K562 (cell line): ENCODE data around the gene FREM1.

Experiments used
- CTCF ChIP-seq, 3 experiments: IDR thresholded peaks in 2 of 3; conservative IDR thresholded peaks in 1 of 3; 2 replicates each; pipeline ENCODE4 v1.5.1; 2011 to 2012; ENCODE audit warnings: low read length in 3 of 3, mild to moderate bottlenecking in 3 of 3, control low read depth in 2 of 3, improper control_type of control experiment in 1 of 3, inconsistent platforms in 1 of 3, low read depth in 1 of 3, mixed read lengths in 1 of 3, moderate library complexity in 1 of 3; ENCODE audit not compliant: insufficient read depth in 2 of 3
- GABPA ChIP-seq: fragments of 200-800 bp; sonication (Bioruptor generic); conservative IDR thresholded peaks from 2 replicates; pipeline ENCODE4 v1.6.1; 2016; ENCODE audit warnings: low read depth, missing genetic modification characterization, missing compliant biosample characterization
- HMGXB4 ChIP-seq: sonication (generic); formaldehyde crosslinking; IDR thresholded peaks from 2 replicates; pipeline ENCODE4 v1.8.1; 2023; ENCODE audit warnings: mild to moderate bottlenecking, missing genetic modification reagents
- MECOM ChIP-seq: fragments of 250-450 bp; sonication (Bioruptor Pico); IDR thresholded peaks from 2 replicates; pipeline ENCODE4 v1.8.0; 2022; ENCODE audit warnings: inconsistent platforms
- NFXL1 ChIP-seq: fragments of 450-650 bp; formaldehyde crosslinking; IDR thresholded peaks from 2 replicates; pipeline ENCODE4 v1.4.0; 2021; ENCODE audit warnings: mild to moderate bottlenecking
- PHB2 ChIP-seq: fragments of 450-650 bp; IDR thresholded peaks from 2 replicates; pipeline ENCODE4 v1.6.1; 2017; ENCODE audit warnings: low read depth
- POLR2A ChIP-seq: fragments of 450-650 bp; conservative IDR thresholded peaks from 2 replicates; pipeline ENCODE4 v1.6.1; 2016
- ZHX1 ChIP-seq: fragments of 150-350 bp; conservative IDR thresholded peaks from 2 replicates; pipeline ENCODE4 v1.6.1; 2014; ENCODE audit warnings: low read length

- TF ChIP-seq GABPA (tag) (no peak), HMGXB4 (CRISPR knock-in tag) (no peak), POLR2A (no peak), ZHX1 (no peak), CTCF (IDR thresholded peaks at IDR 0.05 in 2 of 3, conservative IDR thresholded peaks at IDR 0.05 in 1 of 3; ENCODE audit: insufficient read depth in 2 of 3, low read depth in 1 of 3, low read length in 3 of 3) (no peak), NFXL1 (CRISPR knock-in tag) (no peak), PHB2 (no peak), MECOM (CRISPR knock-in tag) (no peak)
Measured at GRCh38 chr9:14733133-14733532, 177.1 kb downstream of the FREM1 start.
